ENCODE results near the gene RAB27B.
"Not testable (repeated sequence)": the region's sequence is repeated elsewhere in the genome, so short reads cannot be mapped to it uniquely, and the experiment has no call there.

The RAB27B gene

GRCh38 chr18:54820785-54821275 lies 7.4 kb upstream of the RAB27B start:
- DNase-seq, result not testable (repeated sequence)

GRCh38 chr18:54822872-54823845 lies 5.1 kb upstream of the RAB27B start:
- no peak for DNase-seq

- DNase-seq, result no peak
Observed at GRCh38 chr18:54824761-54825160, 3.5 kb upstream of the RAB27B start.

- DNase-seq, result no peak
Observed at GRCh38 chr18:54825601-54826344, 2.5 kb upstream of the RAB27B start.

GRCh38 chr18:54828986-54829385 lies 709 bp downstream of the RAB27B start:
- DNase-seq, result no peak

- no peak for DNase-seq
Observed at GRCh38 chr18:54829856-54830255, 1.6 kb downstream of the RAB27B start.

GRCh38 chr18:54830260-54830659 lies 2.0 kb downstream of the RAB27B start:
- DNase-seq, result no peak

GRCh38 chr18:54830866-54831265 lies 2.6 kb downstream of the RAB27B start:
- DNase-seq, result no peak

- DNase-seq, result no peak
Observed at GRCh38 chr18:54835944-54836343, 7.7 kb downstream of the RAB27B start.

- DNase-seq, result no peak
Observed at GRCh38 chr18:54843314-54843713, 15.0 kb downstream of the RAB27B start.

- DNase-seq, result no peak
Observed at GRCh38 chr18:54845787-54846186, 17.5 kb downstream of the RAB27B start.

- no peak for DNase-seq
Observed at GRCh38 chr18:54848121-54848520, 19.8 kb downstream of the RAB27B start.

- DNase-seq, result no peak
Observed at GRCh38 chr18:54849683-54850082, 21.4 kb downstream of the RAB27B start.

- DNase-seq, result no peak
Observed at GRCh38 chr18:54850598-54850997, 22.3 kb downstream of the RAB27B start.

GRCh38 chr18:54852780-54853675 lies 24.8 kb downstream of the RAB27B start:
- no peak for DNase-seq

GRCh38 chr18:54855050-54855449 lies 26.8 kb downstream of the RAB27B start:
- not testable (repeated sequence) for DNase-seq

GRCh38 chr18:54856105-54856646 lies 27.9 kb downstream of the RAB27B start:
- no peak for DNase-seq

- DNase-seq, result no peak
Observed at GRCh38 chr18:54857499-54857898, 29.2 kb downstream of the RAB27B start.

GRCh38 chr18:54859667-54860421 lies 31.6 kb downstream of the RAB27B start:
- DNase-seq, result no peak

- DNase-seq, result no peak
Observed at GRCh38 chr18:54860941-54861340, 32.7 kb downstream of the RAB27B start.

GRCh38 chr18:54867131-54867530 lies 38.9 kb downstream of the RAB27B start:
- no peak for DNase-seq

- no peak for DNase-seq
Observed at GRCh38 chr18:54871231-54871630, 43.0 kb downstream of the RAB27B start.
